Heart left ventricle (tissue), 16 donors: ENCODE data around the gene MEOX2. TPM values are rescaled to one million over a fixed set of nuclear protein-coding genes. Genes with fewer than 3 reads are reported as not detected.

Source experiments
- ATAC-seq, 4 donors: fragments of 200-7000 bp; cut with Tn5 transposase; one replicate each; pipeline ENCODE4 v1.9.1; 2020 to 2022; ENCODE audit warnings: moderate library complexity in 4 of 4, mild to moderate bottlenecking in 3 of 4, moderate number of reproducible peaks in 1 of 4
- DNase-seq, 5 donors: peaks; one replicate each; pipeline ENCODE4 v3.0.0-alpha.2; 2020
- H3K27ac ChIP-seq, 12 donors: fragments of 200-600 bp; sonication (generic) in 4 of 12; one replicate each; pipeline versions ENCODE4 v1.5.0 to v1.8.0; 2016 to 2022; ENCODE audit warnings: mild to moderate bottlenecking in 2 of 12
- H3K27me3 ChIP-seq, 9 donors: fragments of 200-600 bp; sonication (generic) in 2 of 9; one replicate each; pipeline versions ENCODE4 v1.5.1 to v1.8.0; 2016 to 2022; ENCODE audit warnings: mild to moderate bottlenecking in 3 of 9
- H3K36me3 ChIP-seq, 9 donors: fragments of 200-600 bp; sonication (generic) in 2 of 9; one replicate each; pipeline versions ENCODE4 v1.5.0 to v1.8.0; 2018 to 2022; ENCODE audit warnings: mild to moderate bottlenecking in 2 of 9
- H3K4me1 ChIP-seq, 12 donors: fragments of 200-600 bp; sonication (generic) in 4 of 12; one replicate each; pipeline versions ENCODE4 v1.5.0 to v1.8.0; 2016 to 2022; ENCODE audit warnings: mild to moderate bottlenecking in 3 of 12
- H3K4me3 ChIP-seq, 12 donors: fragments of 200-600 bp; sonication (generic) in 4 of 12; one replicate each; pipeline versions ENCODE4 v1.5.0 to v1.8.0; 2017 to 2022; ENCODE audit warnings: mild to moderate bottlenecking in 9 of 12, moderate library complexity in 4 of 12
- H3K9me3 ChIP-seq, 12 donors: fragments of 200-600 bp; sonication (generic) in 4 of 12; one replicate each; pipeline versions ENCODE4 v1.5.0 to v1.8.0; 2016 to 2022; ENCODE audit warnings: mild to moderate bottlenecking in 1 of 12
- POLR2A ChIP-seq, 2 donors: fragments of 450-650 bp; IDR thresholded peaks; one replicate each; pipeline ENCODE4 v1.6.1; 2017; ENCODE audit warnings: antibody characterized with exemption in 2 of 2, mild to moderate bottlenecking in 2 of 2, moderate library complexity in 2 of 2
- WGBS, 4 donors: extraction: QIAGEN DNeasy Blood & Tissue Kit in 2 of 4; methylation state at CpG; one replicate each; pipeline versions ENCODE4 v1.1.5 to v1.1.7; 2013 to 2018; 5-methylcytosine and 5-hydroxymethylcytosine counted together
- intact Hi-C, 10 donors: fragments of 100-400 bp; cut with DNase I; formaldehyde crosslinking; loops; one replicate each; pipeline versions ENCODE4 v1.11.1 to v1.14.2; 2022
- polyA plus RNA-seq, 2 donors: library from polyadenylated mRNA; stranded (reverse); fragments of 200-250 nt; gene quantifications; one replicate each; pipeline ENCODE4 v1.2.3, GENCODE V29; 2013
- total RNA-seq, 9 donors: library from RNA; depleted of rRNA in 2 of 9; stranded (reverse); fragments of >200 nt in 2 of 9; fragmentation: NEBNext Ultra II Directional in 3 of 9; extraction: Animal tissue kit (Norgen Biotek cat#: 25700) in 3 of 9; gene quantifications; one replicate each; pipeline versions ENCODE4 v1.1.0 to v1.2.4, GENCODE V29; 2016 to 2023
- TF ChIP-seq, protein P1 (sequence below), 12 donors: fragments of 200-600 bp; sonication (generic) in 4 of 12; IDR thresholded peaks; one replicate each; pipeline versions ENCODE4 v1.5.0 to v1.8.0; 2018 to 2022; ENCODE audit warnings: antibody characterized with exemption in 12 of 12, mild to moderate bottlenecking in 5 of 12
- donor health status: ischemic (EF 13 %, LVEDD 7.1; RV severe dilation, severe dysfunction).
- donor health status: healthy with polysubstance abuse.
- donor health status: DM: no; HTN: yes; CAD: no.
- donor health status: DM: no; HTN: no; CAD: no.
- donor health status: ischemic (EF 25% LVEDD 6.9; RV normal size, moderate dysfunction).
- donor health status: ischemic (EF 25% LVEDD 5.7; RV mildly dilated, moderate dysfunction).
- donor health status: healthy.
- donor health status: DM: yes; HTN: yes; CAD: no.
- donor health status: ischemic (EF 35%, LVEDD 5.7; RV mildly dilated, moderate dysfunction).
- donor health status: nonischemic (EF 11% LVEDD 7.7; RV severe dilation, severe dysfunction).
- donor health status: DM: yes; HTN: yes; CAD: no.
- donor health status: PGD.
- donor health status: ischemic (EF 29% LVEDD 5.4; RV normal size, mild dysfunction).
- donor health status: nonischemic (EF 23%, LVEDD 6.1; RV moderate dilation, normal function).

Gene MEOX2
- total and polyA plus RNA-seq, 11 donors, result 5.0 to 17.1 (median 10.5) TPM

DNA sequence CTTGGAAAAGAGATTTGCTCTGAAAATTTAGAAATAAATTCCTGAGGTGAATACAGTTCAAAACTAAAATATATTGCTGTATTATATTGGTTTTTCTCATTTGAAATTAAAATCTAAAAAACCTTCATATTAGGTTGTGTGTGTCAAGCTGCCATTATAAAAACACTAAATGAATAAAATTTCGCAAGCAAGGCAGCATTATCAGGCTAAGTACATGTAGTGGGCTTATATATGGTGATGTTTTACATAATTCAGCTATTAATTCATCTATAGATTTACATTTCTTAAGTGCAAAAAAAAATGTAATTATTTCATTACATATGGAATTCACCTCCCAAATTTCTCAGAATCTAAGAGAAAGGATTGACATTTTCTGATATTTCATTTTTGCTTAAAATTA, 5.3 kb downstream of the MEOX2 start:
- Histone ChIP-seq H3K27ac (peak overlapping the region in 5 of 12 donors; percentile 17 to 94 (median 89)), H3K27me3 (peaks cover 0 to 13% (median 0%) of the 10 kb centered on the region in 9 donors), H3K36me3 (peaks cover 0 to 2% (median 0%) of the 10 kb centered on the region in 9 donors), H3K4me1 (peaks cover 0 to 14% (median 4%) of the 10 kb centered on the region in 12 donors), H3K4me3 (peak overlapping the region in 10 of 12 donors; percentile 3 to 76 (median 72)), H3K9me3 (no peaks in the 10 kb centered on the region)
- DNase-seq (no peak), ATAC-seq (no peak)
- WGBS, 4 donors, result 72 to 77% (median 74%) methylated on average over 1 of the region's 1 CpG
- TF ChIP-seq POLR2A (IDR thresholded peaks at IDR 0.05), result no peak
- TF ChIP-seq, protein P1, sequence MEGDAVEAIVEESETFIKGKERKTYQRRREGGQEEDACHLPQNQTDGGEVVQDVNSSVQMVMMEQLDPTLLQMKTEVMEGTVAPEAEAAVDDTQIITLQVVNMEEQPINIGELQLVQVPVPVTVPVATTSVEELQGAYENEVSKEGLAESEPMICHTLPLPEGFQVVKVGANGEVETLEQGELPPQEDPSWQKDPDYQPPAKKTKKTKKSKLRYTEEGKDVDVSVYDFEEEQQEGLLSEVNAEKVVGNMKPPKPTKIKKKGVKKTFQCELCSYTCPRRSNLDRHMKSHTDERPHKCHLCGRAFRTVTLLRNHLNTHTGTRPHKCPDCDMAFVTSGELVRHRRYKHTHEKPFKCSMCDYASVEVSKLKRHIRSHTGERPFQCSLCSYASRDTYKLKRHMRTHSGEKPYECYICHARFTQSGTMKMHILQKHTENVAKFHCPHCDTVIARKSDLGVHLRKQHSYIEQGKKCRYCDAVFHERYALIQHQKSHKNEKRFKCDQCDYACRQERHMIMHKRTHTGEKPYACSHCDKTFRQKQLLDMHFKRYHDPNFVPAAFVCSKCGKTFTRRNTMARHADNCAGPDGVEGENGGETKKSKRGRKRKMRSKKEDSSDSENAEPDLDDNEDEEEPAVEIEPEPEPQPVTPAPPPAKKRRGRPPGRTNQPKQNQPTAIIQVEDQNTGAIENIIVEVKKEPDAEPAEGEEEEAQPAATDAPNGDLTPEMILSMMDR (IDR thresholded peaks at IDR 0.05), result no peak
- intact Hi-C loops, result loop anchor here in 8 of 10 donors (10.0 kb wide), 6 partner anchors 94 to 964 kb away; partner anchors contain the start of genes AGMO (in 1 of the 8), ANKMY2 (in 1 of the 8) and BZW2 (in 1 of the 8)

DNA sequence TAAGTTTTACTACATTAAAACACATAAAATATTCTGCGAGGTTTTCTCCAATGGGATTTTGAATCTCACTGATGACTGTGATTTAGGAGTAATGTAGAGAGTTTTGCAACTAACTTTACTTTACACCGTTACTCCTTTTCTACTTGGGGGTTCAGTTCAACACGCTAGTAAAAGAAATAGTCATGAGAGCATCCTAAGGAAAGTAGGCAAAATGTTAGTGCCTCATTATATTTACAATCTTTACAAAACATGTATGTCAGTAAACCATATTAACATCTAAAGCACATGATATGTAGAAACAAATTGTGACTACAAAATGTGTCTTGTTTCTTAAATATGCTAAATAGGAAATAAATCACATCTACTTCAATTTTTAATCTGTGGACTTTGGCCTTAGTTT, 6.0 kb downstream of the MEOX2 start:
- Histone ChIP-seq H3K27ac (peak overlapping the region in 5 of 12 donors; percentile 6 to 91 (median 33)), H3K36me3 (peaks cover 0 to 2% (median 0%) of the 10 kb centered on the region in 9 donors), H3K4me1 (peaks cover 0 to 18% (median 2%) of the 10 kb centered on the region in 12 donors), H3K9me3 (no peaks in the 10 kb centered on the region), H3K27me3 (peaks cover 0 to 9% (median 0%) of the 10 kb centered on the region in 9 donors), H3K4me3 (peak overlapping the region in 9 of 12 donors; percentile 16 to 76 (median 71))
- TF ChIP-seq POLR2A (IDR thresholded peaks at IDR 0.05), result no peak
- TF ChIP-seq, protein P1 (IDR thresholded peaks at IDR 0.05), result no peak
- DNase-seq, result no peak
- ATAC-seq, result no peak
- intact Hi-C loops, result loop anchor here in 8 of 10 donors (10.0 kb wide), 6 partner anchors 94 to 964 kb away; partner anchors contain the start of genes AGMO (in 1 of the 8), ANKMY2 (in 1 of the 8) and BZW2 (in 1 of the 8)
- WGBS, 4 donors, result 56 to 67% (median 65%) methylated on average over 3 of the region's 3 CpGs

DNA sequence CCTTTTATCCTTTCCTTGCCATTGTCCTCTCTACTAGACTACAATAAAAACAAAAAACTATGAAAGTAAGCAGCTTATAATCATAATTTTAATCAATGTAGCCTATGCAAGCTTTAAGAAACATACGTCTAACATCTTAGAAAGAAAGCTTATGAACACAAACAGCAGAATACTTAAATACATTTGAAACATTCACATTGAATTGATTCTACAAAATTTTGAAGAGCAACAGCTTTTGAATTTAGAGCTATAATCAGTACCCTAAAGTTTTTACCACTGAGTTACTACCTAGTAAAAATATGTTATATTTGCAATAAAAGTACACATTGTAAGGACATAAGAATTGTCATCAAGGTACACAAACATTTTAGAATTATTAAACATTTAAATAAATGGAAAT, 7.2 kb downstream of the MEOX2 start:
- DNase-seq, result no peak
- TF ChIP-seq, protein P1 (IDR thresholded peaks at IDR 0.05), result no peak
- no peak for TF ChIP-seq POLR2A (IDR thresholded peaks at IDR 0.05)
- Histone ChIP-seq H3K9me3 (no peaks in the 10 kb centered on the region), H3K27ac (no peak overlapping the region), H3K36me3 (peaks cover 0 to 2% (median 0%) of the 10 kb centered on the region in 9 donors), H3K4me3 (peak overlapping the region in 8 of 12 donors; percentile 3 to 76 (median 70)), H3K4me1 (peaks cover 0 to 27% (median 2%) of the 10 kb centered on the region in 12 donors), H3K27me3 (peaks cover 0 to 8% (median 0%) of the 10 kb centered on the region in 9 donors)
- ATAC-seq, result no peak
- 62 to 73% (median 68%) methylated on average over 1 of the region's 1 CpG for WGBS, 4 donors
- intact Hi-C loops, result loop anchor here in 1 of 10 donors (5.0 kb wide), 1 partner anchor 57 kb away; no protein-coding TSS in a partner anchor

- peaks cover 0 to 33% (median 2%) of the 10 kb centered on the region in 12 donors for H3K4me1 ChIP-seq
- no peaks in the 10 kb centered on the region for H3K9me3 ChIP-seq
- no peak for DNase-seq
- ATAC-seq, result no peak
- WGBS, 4 donors, result 51 to 61% (median 55%) methylated on average over 3 of the region's 3 CpGs
- intact Hi-C loops, result loop anchor here in 1 of 10 donors (5.0 kb wide), 1 partner anchor 56 kb away; no protein-coding TSS in a partner anchor
- TF ChIP-seq, protein P1 (IDR thresholded peaks at IDR 0.05), result no peak
- TF ChIP-seq POLR2A (IDR thresholded peaks at IDR 0.05), result no peak
- peaks cover 0 to 8% (median 0%) of the 10 kb centered on the region in 9 donors for H3K27me3 ChIP-seq
- peaks cover 0 to 2% (median 0%) of the 10 kb centered on the region in 9 donors for H3K36me3 ChIP-seq
- peak overlapping the region in 2 of 12 donors; percentile 22 to 35 for H3K27ac ChIP-seq
- peak overlapping the region in 9 of 12 donors; percentile 1 to 76 (median 21) for H3K4me3 ChIP-seq
Observed at GRCh38 chr7:15678653-15679052, 7.8 kb downstream of the MEOX2 start.
